NCI-H1930 (cell line): ENCODE data around the gene KRT3.

Source experiments
- DNase-seq, 2 experiments: peaks; one replicate each; lab custom pipeline; 2025; lab: John Stamatoyannopoulos, UW

KRT3 gene

GRCh38 chr12:52827499-52828090 is 31.7 kb upstream of the KRT3 start:
- no peak for DNase-seq

DNA sequence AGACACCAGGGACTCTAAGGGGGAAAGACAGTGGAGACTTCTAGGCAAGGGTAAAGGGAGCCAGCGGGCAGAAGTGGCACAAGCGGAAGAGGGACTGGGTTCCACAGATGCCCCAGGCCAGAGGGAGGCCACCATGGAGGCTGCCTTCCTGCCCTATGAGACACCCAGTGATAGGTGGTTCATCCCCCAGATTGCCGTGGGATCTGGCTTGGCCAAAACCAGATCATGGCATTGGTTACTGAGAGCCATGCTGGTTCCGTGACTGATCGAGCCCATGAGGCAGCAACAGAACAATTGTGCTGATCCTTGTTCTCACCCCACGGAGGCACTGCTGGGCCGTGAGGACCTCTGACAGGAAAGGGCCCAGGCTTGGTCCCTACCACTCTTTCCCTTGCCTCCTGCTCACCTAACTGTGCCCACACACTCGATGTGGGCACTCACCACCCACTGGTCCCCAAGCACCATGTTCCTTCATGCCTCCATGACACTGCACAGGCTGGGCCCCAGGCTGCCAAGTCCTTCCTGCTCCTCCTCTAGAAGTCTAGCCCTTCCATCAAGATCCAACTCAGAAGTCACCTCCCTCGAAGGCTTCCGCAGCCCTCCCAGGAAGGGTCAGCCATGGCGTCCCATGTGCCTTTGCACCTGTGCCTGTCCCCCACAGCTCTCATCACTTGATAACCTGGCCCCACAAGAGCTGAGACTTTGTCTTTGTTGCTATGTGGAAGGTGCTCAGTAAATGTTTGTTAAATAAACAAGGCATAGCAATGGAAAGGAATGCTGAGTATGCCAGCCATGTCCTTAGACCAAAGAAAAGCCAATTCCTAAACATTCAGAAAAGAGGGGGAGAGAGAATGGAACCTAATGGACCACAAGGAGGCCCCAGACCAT is 30.9 kb upstream of the KRT3 start:
- no peak for DNase-seq

DNA sequence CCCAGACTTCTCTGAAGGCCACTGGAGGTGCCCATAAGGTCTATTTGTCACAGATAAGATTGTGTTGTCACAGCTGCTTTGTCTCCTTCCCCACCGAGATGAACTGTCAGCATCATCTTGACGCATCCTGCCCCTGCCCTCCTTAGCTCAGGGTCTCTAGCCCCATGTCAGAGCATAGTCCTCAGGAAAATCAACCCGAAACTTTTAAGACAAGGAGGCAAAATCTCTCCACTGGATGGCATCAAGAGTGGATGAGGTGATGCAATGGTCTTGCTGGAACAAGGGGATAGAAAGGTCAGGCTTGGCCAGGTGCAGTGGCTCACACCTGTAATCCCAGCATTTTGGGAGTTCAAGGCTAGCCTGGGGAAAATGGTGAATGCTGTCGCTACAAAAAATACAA is 30.0 kb upstream of the KRT3 start:
- DNase-seq: no peak

DNA sequence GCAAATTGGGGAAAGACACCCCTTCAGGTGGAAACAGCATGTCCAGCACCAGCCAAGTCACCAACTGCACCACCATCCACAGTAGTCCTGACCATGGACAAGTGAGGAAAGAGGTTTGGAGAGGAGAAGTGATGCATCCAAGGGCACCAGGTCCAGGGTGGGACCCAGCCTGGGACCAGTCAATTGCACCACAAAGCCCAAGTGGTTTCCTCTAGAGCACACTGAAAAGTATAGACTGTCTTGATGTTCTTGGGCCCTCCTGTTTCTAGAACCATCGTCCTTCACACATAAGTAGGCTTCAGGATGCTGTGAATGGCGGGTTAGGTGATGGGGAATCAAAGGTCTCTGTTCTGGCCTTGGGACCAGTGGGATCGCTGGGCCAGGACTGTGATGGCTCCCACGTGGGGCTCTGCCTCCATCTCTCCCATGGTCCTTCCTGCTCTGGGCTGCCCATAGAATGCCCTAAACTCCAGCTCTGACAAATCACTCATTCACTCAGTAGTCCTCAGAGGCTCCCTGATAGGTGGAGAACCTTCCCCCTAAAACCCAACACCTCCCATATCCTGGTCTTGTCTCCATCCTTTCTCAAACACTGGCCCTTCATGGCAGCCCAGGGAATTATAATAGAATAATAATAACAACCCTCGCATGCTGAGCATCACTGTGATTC is 29.0 kb upstream of the KRT3 start:
- DNase-seq: no peak

- DNase-seq: no peak
Observed at GRCh38 chr12:52823761-52824450, 28.0 kb upstream of the KRT3 start.

DNA sequence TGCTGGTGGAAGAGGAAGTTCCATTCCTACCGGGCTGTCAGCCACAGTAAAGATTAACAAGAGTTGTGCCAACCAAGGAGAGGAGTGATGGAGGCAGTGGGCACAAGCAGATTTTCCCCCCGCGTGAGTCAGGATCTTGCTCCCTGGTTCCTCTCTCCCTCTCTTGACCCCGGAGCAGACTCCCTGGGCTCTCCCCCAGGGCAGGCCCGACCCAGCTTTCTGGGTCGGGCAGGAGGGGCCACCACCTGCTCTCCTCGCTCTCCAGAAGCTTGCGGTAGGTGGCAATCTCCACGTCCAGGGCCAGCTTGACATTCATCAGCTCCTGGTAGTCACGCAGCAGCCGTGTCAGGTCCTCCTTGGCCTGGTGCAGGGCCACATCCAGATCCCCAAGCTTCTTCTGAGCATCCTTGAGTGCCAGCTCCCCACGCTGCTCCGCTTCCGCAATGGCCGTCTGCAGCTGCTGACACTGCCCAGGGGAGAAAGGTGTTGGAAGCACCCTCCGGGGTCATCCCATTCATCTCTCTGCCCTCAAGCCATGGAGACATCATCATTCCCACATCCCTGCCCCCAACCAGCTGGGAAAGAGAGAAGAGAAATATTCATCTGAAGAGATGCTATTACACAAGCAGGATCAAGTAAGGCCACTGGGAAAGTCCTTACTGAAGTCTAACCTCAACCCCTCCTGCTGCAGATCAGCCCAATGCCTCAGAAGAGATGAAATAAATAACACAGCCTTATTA is 27.0 kb upstream of the KRT3 start:
- DNase-seq: no peak

- DNase-seq: no peak
Observed at GRCh38 chr12:52821826-52822660, 26.1 kb upstream of the KRT3 start.

DNA sequence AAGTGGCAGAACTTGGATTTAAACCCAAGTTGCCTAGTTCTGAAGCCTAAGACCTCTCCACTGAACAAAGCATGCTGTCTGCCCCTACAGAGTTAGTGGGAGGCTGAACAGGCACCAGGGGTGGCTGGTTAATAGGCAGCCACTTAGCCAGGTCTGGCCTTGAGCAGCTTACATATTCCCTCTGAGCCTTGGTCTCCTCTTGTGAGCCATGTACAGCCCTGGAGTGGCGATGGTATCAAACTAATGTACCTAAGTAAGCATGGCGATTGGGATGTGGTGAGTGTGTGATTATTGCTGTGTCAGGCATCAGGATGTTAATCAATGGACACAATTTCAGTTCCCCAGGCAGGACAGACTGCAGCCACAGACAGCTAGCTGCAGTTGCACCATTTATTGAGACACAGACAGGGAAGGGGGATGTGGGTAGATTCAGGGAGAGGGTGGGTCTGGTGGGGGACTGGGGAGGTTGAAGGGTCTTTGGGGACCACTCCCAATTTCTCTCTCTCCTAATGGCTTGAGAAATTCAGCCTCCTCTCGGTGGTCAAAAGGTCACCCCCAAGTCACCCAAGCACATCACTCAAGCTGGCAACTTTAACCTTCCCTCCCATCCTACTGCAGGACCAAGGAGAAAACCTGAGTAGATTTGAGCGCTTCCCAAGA is 25.3 kb upstream of the KRT3 start:
- DNase-seq: no peak

DNA sequence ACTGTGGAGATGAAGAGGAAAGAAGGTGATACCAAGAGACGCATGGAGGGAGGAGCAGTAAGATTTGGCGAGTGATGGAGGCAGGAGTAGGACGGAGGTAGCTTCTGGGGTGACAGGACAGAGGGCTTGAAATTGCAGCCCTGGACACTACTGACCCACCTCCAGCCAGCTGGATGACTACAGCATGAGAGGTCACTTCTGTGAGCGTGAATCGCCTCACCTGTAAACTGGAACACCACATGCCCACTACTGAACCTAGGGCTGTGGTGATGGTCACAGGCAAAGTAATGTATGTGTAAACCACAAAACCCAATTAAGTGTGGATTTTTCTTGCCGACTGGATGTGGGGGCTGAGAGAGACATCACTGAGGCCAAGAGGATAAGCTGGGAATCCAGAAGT is 24.6 kb upstream of the KRT3 start:
- DNase-seq: no peak

DNA sequence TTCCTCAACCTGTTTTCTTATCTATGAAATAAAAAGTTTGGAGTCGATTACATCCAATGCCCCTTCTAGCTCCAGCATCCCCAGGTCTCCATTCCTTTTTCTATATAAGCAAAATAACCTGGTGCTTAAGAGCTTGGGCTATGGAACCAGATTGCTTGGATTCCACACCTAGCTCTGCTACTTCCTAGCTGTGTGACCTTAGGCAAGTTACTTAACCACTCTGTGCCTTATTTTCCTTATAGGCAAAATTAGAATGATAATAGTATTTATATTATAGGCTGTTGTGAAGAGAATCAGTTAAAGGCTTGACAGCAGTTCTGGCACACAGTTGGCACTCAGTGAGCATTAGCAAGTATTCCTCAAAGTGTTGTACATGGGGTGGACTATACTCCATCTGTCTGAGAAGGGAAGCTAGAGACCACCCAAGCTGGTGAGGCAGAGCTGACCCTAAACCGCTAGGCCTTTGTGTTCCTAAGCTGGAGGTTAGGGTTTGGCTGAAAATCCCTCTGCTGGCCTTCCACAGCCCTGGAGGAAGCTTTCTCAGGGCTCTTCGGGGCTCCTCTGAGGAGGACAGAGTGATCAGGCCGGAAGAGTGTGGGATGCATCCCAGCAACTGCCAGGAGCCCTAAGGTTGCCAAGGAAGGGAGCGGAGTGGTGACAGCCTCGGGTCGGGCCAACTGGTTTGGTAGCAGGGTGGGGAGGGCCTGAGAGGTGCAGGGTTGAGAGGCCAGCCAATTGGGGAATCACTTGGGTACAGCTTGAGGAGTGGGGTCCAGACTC is 24.0 kb upstream of the KRT3 start:
- DNase-seq: no peak

- no peak for DNase-seq
Observed at GRCh38 chr12:52818887-52819420, 23.0 kb upstream of the KRT3 start.

GRCh38 chr12:52818388-52818787 is 22.5 kb upstream of the KRT3 start:
- no peak for DNase-seq

- DNase-seq: no peak
Observed at GRCh38 chr12:52817699-52818238, 21.9 kb upstream of the KRT3 start.

DNA sequence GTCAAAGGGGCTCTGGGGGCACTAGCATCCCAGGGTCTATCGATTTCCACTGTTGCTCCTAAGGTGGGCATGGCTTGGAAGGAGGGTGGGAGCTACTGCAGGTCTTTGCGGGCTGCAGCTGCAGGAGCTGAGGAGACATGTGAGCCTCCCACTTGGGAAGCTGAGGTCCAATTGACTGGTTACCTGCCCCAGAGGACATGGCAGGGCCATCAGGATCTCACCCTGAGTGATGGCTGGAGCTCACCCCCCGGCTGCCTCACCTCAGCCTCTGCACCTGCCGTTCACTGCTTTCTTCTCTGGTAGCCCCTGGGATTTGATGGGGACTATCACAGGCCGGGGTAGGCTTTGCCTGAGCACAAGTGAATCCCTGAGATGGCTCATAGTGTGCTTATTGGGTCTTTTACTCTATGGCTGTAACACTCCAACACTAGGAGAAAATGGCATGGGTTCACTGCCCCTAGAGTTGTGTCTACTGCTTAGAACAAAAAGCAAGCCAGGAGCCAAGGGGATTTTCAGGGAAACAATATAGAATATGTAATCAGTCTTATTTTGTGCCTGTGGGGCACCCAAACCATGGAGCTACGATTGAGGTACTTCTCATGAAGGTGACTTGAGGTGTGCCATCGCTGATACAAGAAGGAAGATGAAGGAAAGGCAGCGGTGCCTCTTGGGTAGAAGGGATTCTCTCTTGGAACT is 21.2 kb upstream of the KRT3 start:
- no peak for DNase-seq

GRCh38 chr12:52815676-52816588 is 20.0 kb upstream of the KRT3 start:
- DNase-seq: no peak

DNA sequence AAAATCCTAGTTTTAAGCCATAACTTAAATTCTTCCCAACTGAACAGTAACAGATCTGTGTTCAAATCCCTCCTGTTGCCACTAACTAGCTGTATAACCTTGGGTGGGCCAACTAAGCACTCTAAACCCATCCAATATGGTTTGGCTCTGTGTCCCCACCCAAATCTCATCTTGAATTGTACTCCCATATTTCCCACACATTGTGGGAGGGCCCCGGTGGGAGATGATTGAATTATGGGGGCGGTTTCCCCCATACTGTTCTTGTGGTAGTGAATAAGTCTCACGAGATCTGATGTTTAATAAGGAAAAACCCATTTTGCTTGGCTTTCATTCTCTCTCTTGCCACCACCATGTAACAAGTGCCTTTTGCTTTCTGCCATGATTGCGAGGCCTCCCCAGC is 19.2 kb upstream of the KRT3 start:
- no peak for DNase-seq

DNA sequence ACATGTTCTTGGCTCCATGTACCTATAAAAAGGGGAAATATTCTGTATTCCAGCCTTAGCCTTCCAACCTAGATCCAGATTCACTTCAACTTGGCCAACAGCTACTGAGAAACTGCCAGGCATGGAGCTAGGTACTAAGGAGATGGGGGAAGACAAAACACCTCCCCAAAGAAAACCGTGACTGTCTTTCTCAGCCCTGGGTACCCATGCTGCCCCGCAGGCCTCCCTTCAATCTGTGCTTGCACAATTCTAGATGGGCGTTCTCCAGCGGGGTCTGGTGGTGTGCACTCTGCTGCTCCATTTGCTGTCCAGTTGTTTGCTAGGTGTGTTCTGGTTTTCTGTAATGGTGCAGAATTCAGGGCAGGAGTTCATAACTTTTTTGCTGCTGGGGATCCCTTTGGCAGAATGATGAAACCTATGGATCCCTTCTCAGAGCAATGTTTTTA is 18.8 kb upstream of the KRT3 start:
- DNase-seq: no peak
